GM11168 (cell line): Measurements from ENCODE around the gene CMTR1.

Source experiments
- in situ Hi-C: fragments of 300-500 bp; cut with MboI; formaldehyde crosslinking; loops from one replicate; pipeline ENCODE4 v1.12.0; 2022; ENCODE audit warnings: low sequenced_read_pairs; ENCODE audit not compliant: unreplicated experiment

CMTR1 gene

GRCh38 chr6:37506479-37506878 is 73.5 kb downstream of the CMTR1 start:
- in situ Hi-C loops: no loop called here

- in situ Hi-C loops: no loop called here
Observed at GRCh38 chr6:37507077-37507476, 74.1 kb downstream of the CMTR1 start.

- in situ Hi-C loops: no loop called here
Observed at GRCh38 chr6:37507690-37508421, 74.8 kb downstream of the CMTR1 start.

DNA sequence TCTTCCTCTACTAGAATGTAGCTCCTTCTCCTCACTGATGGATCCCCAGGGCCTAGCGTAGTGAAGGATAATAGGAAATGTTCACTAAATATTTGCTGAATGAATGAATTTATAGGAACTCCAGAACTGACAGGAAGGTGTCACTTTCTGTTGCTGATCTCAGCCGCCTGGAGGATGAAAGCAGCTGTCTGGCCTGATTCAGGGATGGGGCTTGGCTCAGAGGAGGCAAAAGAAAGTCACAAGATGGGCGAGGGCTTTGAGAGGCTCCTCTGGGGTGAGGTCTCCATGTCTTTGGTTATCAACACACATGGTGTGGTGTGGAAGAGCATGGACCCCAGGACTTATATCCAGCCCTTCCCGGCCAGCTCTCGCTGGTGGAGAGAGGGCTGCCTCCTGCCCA is 78.2 kb downstream of the CMTR1 start:
- in situ Hi-C loops: no loop called here

DNA sequence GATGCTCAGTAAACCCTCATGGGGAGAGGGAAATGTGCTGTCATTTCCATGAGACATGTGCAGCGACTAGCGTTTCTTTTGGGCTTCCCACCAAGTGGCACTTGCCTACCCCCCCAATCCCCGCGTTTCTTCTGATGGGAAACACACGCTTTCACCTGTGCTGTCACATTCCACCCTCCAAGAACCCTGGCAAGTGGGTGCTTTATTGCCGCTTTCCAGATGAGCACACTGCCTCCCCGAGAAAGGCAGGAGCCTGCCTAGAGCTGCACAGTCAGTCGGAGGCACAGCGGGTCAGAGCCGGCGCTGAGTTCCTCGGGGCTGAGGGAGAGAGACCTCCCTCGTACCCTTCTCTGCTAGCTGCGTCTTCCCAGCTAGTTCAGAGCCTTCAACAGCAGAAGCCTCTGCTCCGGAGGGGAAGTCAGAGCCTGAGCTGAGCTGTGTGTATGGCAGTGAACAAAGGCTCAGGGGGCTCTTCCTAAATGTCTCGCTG is 78.9 kb downstream of the CMTR1 start:
- in situ Hi-C loops: no loop called here

GRCh38 chr6:37512400-37513011 is 79.5 kb downstream of the CMTR1 start:
- in situ Hi-C loops: no loop called here

GRCh38 chr6:37513155-37513554 is 80.1 kb downstream of the CMTR1 start:
- in situ Hi-C loops: no loop called here

DNA sequence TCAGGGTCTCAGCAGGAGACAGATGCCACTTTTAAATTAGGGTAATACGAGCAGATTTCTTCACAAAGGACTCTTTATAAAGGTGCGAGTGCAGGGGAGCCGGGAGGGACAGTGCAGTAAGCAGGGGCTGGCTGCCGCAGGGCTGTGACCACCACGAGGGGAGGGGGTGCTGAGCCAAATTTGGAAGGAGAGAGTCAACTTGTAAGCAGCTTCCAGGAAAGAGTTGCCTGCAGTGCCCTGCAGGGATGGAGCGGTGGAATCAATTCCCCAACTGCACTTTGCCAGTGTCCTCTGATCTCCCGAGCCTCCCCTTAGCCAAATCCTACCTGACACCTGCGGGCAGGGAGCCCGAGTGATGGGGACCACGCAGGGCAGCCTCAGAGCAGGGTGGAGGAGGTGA is 80.6 kb downstream of the CMTR1 start:
- in situ Hi-C loops: no loop called here

DNA sequence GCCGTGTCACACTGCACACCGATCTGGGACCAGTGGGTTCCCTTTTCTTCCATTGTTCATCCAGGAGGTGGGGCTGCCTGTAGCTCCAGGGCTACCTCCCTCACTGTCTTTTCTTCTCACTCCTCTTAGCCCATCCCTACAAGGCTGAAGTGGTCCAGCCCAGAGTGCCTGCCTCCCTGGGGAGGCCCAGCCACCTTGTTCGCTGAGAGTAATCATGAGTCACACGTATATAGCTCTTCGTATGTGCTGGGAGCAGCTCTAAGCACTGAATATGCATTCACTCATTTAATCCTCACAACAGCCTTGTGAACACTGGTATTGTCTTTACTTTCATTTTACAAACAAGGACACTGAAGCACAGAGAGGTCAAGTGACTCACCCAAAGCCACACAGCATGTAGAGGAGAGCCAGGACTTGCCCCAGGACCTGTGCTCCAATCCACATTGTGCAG is 81.3 kb downstream of the CMTR1 start:
- in situ Hi-C loops: no loop called here

DNA sequence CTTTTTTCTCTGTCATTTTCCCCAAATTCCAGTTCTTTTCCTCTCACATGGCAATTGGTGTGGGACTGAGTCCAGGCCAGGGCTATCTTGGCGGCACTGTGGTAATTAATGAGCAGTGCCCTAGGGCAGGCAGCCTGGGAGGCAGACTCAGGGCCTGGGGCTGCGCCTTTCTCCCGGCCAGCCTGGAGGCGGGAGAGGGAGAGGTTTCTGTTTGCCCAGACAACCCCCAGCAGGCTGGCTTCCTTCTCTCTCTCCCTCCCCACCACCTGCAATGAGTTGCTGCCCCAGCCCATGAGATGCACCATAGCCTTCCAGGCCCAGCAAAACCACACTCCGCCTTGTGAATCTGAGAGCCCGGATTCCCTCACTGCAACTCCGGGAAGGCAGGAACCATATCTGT is 81.8 kb downstream of the CMTR1 start:
- in situ Hi-C loops: no loop called here

DNA sequence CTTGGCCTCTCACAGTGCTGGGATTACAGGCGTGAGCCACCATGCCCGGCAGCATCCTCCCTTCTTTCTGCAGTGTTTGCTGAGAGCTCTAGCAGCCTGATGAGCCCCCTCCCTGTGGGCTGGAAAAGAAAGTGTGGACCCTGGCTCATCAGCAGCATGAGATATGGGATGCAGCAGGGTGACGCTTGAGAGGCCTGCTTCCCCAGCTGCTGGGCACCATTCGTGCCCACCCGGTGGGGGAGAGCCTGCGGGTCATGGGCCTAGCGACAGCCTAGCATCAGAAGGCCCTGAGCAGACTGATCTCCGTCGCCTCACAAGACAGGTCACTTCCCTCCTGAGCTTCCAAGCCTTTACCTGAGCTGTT is 82.7 kb downstream of the CMTR1 start:
- in situ Hi-C loops: no loop called here

GRCh38 chr6:37516076-37516919 is 83.3 kb downstream of the CMTR1 start:
- in situ Hi-C loops: no loop called here

DNA sequence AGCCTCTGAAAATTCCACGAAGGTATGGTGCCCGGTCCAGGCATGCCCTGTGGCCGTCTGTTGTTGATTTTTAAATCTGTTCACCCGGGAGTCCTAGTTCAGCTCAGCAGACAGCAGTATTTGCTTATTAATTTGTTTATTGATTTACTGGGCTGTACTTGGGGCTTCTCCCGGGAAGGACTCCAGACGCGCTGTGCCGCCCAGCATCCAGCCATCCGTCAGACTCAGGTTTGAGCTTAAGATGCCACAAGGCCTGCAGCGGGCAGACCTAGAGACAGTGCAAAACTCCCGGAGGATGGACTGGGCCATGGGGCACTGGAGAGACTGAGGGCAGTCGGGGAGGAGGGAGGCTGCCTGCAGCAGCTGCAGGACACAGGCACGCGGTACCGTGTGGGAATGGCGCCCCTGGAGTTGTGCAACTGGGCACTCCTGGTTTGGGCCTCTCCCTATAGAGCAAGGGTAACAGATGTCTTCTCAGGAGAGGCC is 83.9 kb downstream of the CMTR1 start:
- in situ Hi-C loops: no loop called here

GRCh38 chr6:37517411-37517812 is 84.4 kb downstream of the CMTR1 start:
- in situ Hi-C loops: no loop called here

DNA sequence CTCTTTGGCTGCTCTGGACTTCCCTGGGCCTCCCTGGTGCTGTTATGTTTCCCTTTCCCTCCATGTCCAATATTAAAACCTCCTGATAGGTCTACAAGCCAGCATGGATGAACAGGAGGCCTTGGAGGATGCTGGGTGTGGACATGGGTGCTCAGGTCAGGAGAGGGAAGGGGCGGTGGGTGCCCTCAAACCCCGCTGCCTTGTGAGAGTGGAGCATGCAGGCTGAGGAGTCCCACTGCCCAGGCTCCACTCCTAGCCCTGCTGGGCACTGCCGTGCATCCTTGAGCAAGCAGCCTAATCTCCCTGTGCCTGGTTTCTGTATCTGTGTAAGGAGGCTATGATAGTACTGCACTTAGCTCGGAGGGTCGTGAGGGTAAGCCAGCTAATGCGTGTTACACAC is 85.1 kb downstream of the CMTR1 start:
- in situ Hi-C loops: no loop called here

DNA sequence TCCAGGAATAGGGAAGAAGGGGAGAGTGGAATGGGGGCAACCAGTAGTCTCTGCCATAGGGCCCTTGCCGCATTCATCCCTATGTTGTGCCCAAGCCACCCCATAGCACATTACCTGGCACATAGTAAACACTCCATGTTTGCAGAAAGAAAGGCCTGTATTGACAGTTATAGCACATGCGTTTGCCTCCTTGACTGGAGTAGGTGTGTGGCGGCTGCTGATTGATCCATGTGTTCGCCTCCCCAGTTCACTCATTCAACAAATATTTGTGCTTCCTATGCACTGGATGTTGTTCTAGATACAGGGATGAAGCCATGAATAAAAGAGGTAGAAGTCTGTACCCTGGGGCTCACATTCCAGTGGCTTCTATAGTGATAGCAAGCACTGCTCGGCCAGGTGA is 86.4 kb downstream of the CMTR1 start:
- in situ Hi-C loops: no loop called here

GRCh38 chr6:37520926-37521325 is 87.9 kb downstream of the CMTR1 start:
- in situ Hi-C loops: no loop called here

- in situ Hi-C loops: no loop called here
Observed at GRCh38 chr6:37521674-37522073, 88.7 kb downstream of the CMTR1 start.

DNA sequence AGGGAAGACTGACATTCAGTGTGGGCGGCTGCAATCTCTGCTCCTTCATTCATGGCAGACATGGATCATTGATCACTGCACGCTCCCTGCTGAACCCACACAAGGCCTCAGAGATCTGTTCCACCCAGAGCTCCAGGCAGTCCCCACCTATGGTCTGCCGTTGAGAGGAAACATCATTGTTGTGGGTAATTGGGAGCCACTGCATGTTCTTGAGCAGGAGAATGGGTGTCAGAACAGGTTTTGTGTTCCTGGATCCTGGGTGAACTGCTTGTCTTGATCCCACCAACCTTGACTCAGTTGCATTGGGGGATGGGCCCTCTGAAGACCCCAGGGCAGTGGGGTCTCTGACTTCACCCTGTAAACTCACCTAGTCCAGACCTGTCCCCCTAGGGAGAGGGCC is 89.8 kb downstream of the CMTR1 start:
- in situ Hi-C loops: no loop called here

GRCh38 chr6:37523412-37523811 is 90.4 kb downstream of the CMTR1 start:
- in situ Hi-C loops: no loop called here
